Mesenchymal stem cell (in vitro differentiated cells and primary cell): ENCODE results near the gene NBPF6.
"Not testable (repeated sequence)": the region's sequence is repeated elsewhere in the genome, so short reads cannot be mapped to it uniquely, and the experiment has no call there.

ENCODE experiments used
- DNase-seq: peaks from one replicate; pipeline ENCODE4 v3.0.0-alpha.2; 2013
- H2AFZ ChIP-seq: one replicate; pipeline ENCODE4 v1.6.1; 2013; ENCODE audit warnings: low read depth, mild to moderate bottlenecking, control low read depth, inconsistent platforms, low read length, moderate library complexity
- H2AK5ac ChIP-seq: 2 replicates; pipeline ENCODE4 v1.6.1; 2013; ENCODE audit warnings: low read length, moderate library complexity, mild to moderate bottlenecking, inconsistent platforms; ENCODE audit not compliant: severe bottlenecking
- H2BK120ac ChIP-seq: one replicate; pipeline ENCODE4 v1.6.1; 2013; ENCODE audit warnings: low read depth, mild to moderate bottlenecking, inconsistent platforms, low read length, moderate library complexity
- H2BK12ac ChIP-seq, 2 experiments: one replicate each; pipeline ENCODE4 v1.6.1; 2013; ENCODE audit warnings: inconsistent platforms in 2 of 2, low read length in 2 of 2, mild to moderate bottlenecking in 2 of 2, moderate library complexity in 2 of 2, control low read depth in 1 of 2
- H2BK15ac ChIP-seq: one replicate; pipeline ENCODE4 v1.6.1; 2013; ENCODE audit warnings: mild to moderate bottlenecking, low read depth, inconsistent platforms; ENCODE audit not compliant: poor library complexity, severe bottlenecking
- H2BK5ac ChIP-seq: 2 replicates; pipeline ENCODE4 v1.6.1; 2013; ENCODE audit warnings: low read depth, mild to moderate bottlenecking, low read length, control low read depth, inconsistent platforms; ENCODE audit not compliant: poor library complexity, severe bottlenecking
- H3K14ac ChIP-seq, 2 experiments: one replicate each; pipeline ENCODE4 v1.6.1; 2013; ENCODE audit warnings: inconsistent platforms in 2 of 2, low read length in 2 of 2, control low read depth in 1 of 2, mild to moderate bottlenecking in 1 of 2, moderate library complexity in 1 of 2
- H3K18ac ChIP-seq, 2 experiments: one replicate each; pipeline ENCODE4 v1.6.1; 2013; ENCODE audit warnings: inconsistent platforms in 2 of 2, low read length in 2 of 2, control low read depth in 1 of 2, low read depth in 1 of 2, mild to moderate bottlenecking in 1 of 2
- H3K23ac ChIP-seq, 2 experiments: one replicate each; pipeline ENCODE4 v1.6.1; 2013; ENCODE audit warnings: inconsistent platforms in 2 of 2, low read length in 2 of 2, mild to moderate bottlenecking in 2 of 2, moderate library complexity in 2 of 2, control low read depth in 1 of 2
- H3K27ac ChIP-seq: 2 replicates; pipeline ENCODE4 v1.5.1; 2013; ENCODE audit warnings: mild to moderate bottlenecking, moderate library complexity, low read length, control low read depth, inconsistent platforms; ENCODE audit not compliant: poor library complexity, severe bottlenecking
- H3K27me3 ChIP-seq, 2 experiments: 2 replicates each; pipeline versions ENCODE4 v1.6.1 to v1.7.0; 2013; ENCODE audit warnings: low read length in 2 of 2, mild to moderate bottlenecking in 2 of 2, moderate library complexity in 2 of 2, control low read depth in 1 of 2, inconsistent platforms in 1 of 2; ENCODE audit not compliant: control insufficient read depth in 1 of 2, insufficient read depth in 1 of 2
- H3K36me3 ChIP-seq, 2 experiments: 2 replicates each; pipeline versions ENCODE4 v1.6.1 to v1.7.0; 2013; ENCODE audit warnings: low read length in 2 of 2, control low read depth in 1 of 2, inconsistent platforms in 1 of 2, low read depth in 1 of 2, mild to moderate bottlenecking in 1 of 2; ENCODE audit not compliant: insufficient read depth in 2 of 2, control insufficient read depth in 1 of 2
- H3K4ac ChIP-seq, 2 experiments: one replicate each; pipeline ENCODE4 v1.6.1; 2013; ENCODE audit warnings: inconsistent platforms in 2 of 2, low read length in 2 of 2, mild to moderate bottlenecking in 2 of 2, moderate library complexity in 2 of 2, control low read depth in 1 of 2, low read depth in 1 of 2
- H3K4me1 ChIP-seq: 2 replicates; pipeline ENCODE4 v1.6.1; 2013; ENCODE audit warnings: low read depth, low read length, control low read depth; ENCODE audit not compliant: control insufficient read depth, insufficient read depth
- H3K4me2 ChIP-seq: 2 replicates; pipeline ENCODE4 v1.6.1; 2013; ENCODE audit warnings: low read length, mild to moderate bottlenecking, inconsistent platforms; ENCODE audit not compliant: poor library complexity, severe bottlenecking
- H3K4me3 ChIP-seq, 2 experiments: 2 replicates each; pipeline versions ENCODE4 v1.5.1 to v1.7.0; 2013; ENCODE audit warnings: low read length in 2 of 2, mild to moderate bottlenecking in 2 of 2, control low read depth in 1 of 2, low read depth in 1 of 2; ENCODE audit not compliant: insufficient read depth in 1 of 2
- H3K79me1 ChIP-seq: replicated peaks from 2 replicates; pipeline ENCODE4 v1.6.1; 2013; ENCODE audit warnings: mild to moderate bottlenecking, control low read depth, low read length, inconsistent platforms; ENCODE audit not compliant: poor library complexity, severe bottlenecking
- H3K9ac ChIP-seq: 2 replicates; pipeline ENCODE4 v1.7.0; 2013; ENCODE audit warnings: mild to moderate bottlenecking, low read length, moderate library complexity
- H3K9me3 ChIP-seq: 2 replicates; pipeline ENCODE4 v1.7.0; 2013; ENCODE audit warnings: mild to moderate bottlenecking, low read length; ENCODE audit not compliant: control insufficient read depth
- H4K8ac ChIP-seq: one replicate; pipeline ENCODE4 v1.6.1; 2013; ENCODE audit warnings: inconsistent platforms, mild to moderate bottlenecking, low read length, moderate library complexity
- H4K91ac ChIP-seq: one replicate; pipeline ENCODE4 v1.6.1; 2013; ENCODE audit warnings: mild to moderate bottlenecking, low read length, inconsistent platforms
- WGBS: methylation state at CpG from one replicate; pipeline ENCODE4 v1.1.7; 2013; ENCODE audit warnings: mixed read lengths; 5-methylcytosine and 5-hydroxymethylcytosine counted together

NBPF6 gene

DNA sequence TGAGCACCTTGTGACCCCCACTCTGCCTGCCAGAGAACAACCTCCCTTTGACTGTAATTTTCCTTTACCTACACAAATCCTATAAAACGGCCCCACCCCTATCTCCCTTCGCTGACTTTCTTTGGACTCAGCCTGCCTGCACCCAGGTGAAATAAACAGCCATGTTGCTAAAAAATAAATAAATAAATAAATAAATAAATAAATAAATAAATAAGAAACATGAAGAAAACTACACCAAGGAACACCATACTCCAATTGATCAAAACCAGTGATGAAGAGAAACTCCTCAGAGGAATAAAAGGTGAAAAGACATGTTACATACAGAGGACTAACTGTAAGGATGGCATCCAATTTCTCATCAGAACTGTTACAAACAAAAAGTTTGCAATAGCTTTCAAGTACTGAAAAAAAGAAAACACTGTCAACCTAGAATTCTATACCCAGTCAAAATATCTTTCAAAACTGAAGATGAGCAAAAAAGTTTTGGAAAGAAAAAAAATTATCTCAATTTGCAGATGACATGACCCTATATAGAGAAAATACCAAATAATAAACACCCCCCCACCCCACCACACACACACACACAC is 28.4 kb downstream of the NBPF6 start:
- H3K23ac ChIP-seq: no peak overlapping the region
- no peak overlapping the region for H2BK120ac ChIP-seq
- H2AK5ac ChIP-seq: no peak overlapping the region
- no peak for DNase-seq
- H3K18ac ChIP-seq: no peak overlapping the region
- H3K4me2 ChIP-seq: no peak overlapping the region
- no peaks in the 10 kb centered on the region for H3K79me1 ChIP-seq
- no peak overlapping the region for H3K9ac ChIP-seq
- H3K14ac ChIP-seq: no peak overlapping the region
- no peak overlapping the region for H4K91ac ChIP-seq
- no peak overlapping the region for H2BK15ac ChIP-seq
- H3K4me3 ChIP-seq: no peak overlapping the region
- no peaks in the 10 kb centered on the region for H3K27me3 ChIP-seq
- no peaks in the 10 kb centered on the region for H3K4me1 ChIP-seq
- no peak overlapping the region for H2BK5ac ChIP-seq
- H4K8ac ChIP-seq: no peak overlapping the region
- WGBS: no CpG with 5 or more reads among the region's 2 CpGs
- no peaks in the 10 kb centered on the region for H3K36me3 ChIP-seq
- H3K27ac ChIP-seq: no peak overlapping the region
- no peak overlapping the region for H2BK12ac ChIP-seq
- no peak overlapping the region for H2AFZ ChIP-seq
- peaks cover 13% of the 10 kb centered on the region for H3K9me3 ChIP-seq
- no peak overlapping the region for H3K4ac ChIP-seq

DNA sequence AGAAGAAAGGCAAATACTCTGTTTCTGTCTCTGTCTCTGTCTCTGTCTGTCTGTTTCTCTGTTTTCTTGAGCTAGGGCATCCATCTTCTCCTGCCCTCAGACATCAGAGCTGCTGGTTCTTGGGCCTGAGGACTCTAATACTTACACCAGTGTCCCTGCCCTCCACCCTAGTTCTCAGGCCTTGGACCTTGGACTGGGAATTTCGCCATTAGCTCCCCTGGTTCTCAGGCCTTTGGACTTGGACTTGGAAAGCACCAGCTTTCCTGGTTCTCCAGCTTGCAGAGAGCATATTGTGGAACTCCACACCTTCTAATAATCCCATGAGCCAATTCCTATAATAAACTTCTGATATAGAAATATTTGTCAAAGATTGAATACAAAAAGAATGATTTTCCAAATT is 32.6 kb downstream of the NBPF6 start:
- no peak overlapping the region for H3K4ac ChIP-seq
- no peak overlapping the region for H2AK5ac ChIP-seq
- H2BK120ac ChIP-seq: no peak overlapping the region
- no peak overlapping the region for H2BK5ac ChIP-seq
- no peak overlapping the region for H2BK12ac ChIP-seq
- no peak overlapping the region for H4K91ac ChIP-seq
- H2AFZ ChIP-seq: no peak overlapping the region
- H3K27ac ChIP-seq: no peak overlapping the region
- no peak for DNase-seq
- H3K79me1 ChIP-seq: no peaks in the 10 kb centered on the region
- no peaks in the 10 kb centered on the region for H3K36me3 ChIP-seq
- no peak overlapping the region for H3K9ac ChIP-seq
- no peak overlapping the region for H3K4me2 ChIP-seq
- no peak overlapping the region for H3K4me3 ChIP-seq
- no peaks in the 10 kb centered on the region for H3K4me1 ChIP-seq
- no peak overlapping the region for H3K18ac ChIP-seq
- no peak overlapping the region for H4K8ac ChIP-seq
- H3K14ac ChIP-seq: no peak overlapping the region
- H2BK15ac ChIP-seq: no peak overlapping the region
- no peak overlapping the region for H3K23ac ChIP-seq
- 63% methylated on average over 1 of the region's 1 CpG for WGBS
- H3K27me3 ChIP-seq: no peaks in the 10 kb centered on the region
- H3K9me3 ChIP-seq: peaks cover 13% of the 10 kb centered on the region

DNA sequence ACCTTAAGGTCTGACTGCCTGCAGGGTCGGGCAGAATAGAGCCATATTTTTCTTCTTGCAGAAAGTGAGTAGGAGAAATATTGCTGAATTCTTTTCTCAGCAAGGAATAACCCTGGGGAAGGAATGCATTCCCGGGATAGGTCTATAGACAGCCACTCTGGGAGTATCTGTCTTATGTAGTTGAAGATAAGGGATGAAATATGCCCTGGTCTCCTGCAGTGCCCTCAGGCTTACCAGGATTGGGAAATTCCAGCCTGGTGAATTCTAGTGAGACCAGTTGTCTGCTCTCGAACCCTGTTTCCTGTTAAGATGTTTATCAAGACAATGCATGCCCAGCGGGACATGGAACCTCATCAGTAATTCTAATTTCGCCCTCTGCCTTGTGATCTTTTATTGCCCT is 35.8 kb downstream of the NBPF6 start:
- not testable (repeated sequence) for H2AFZ ChIP-seq, H3K4me2 ChIP-seq, H2BK120ac ChIP-seq, H2BK5ac ChIP-seq, H2BK12ac ChIP-seq, H3K18ac ChIP-seq, H3K9me3 ChIP-seq, H3K4me3 ChIP-seq, H3K9ac ChIP-seq, H4K8ac ChIP-seq, H2BK15ac ChIP-seq, H2AK5ac ChIP-seq, H3K4me1 ChIP-seq, H3K23ac ChIP-seq, H3K36me3 ChIP-seq, H3K27ac ChIP-seq, H3K79me1 ChIP-seq, H3K27me3 ChIP-seq, H3K14ac ChIP-seq, DNase-seq, H4K91ac ChIP-seq, H3K4ac ChIP-seq
- WGBS: 76% methylated on average over 5 of the region's 5 CpGs

DNA sequence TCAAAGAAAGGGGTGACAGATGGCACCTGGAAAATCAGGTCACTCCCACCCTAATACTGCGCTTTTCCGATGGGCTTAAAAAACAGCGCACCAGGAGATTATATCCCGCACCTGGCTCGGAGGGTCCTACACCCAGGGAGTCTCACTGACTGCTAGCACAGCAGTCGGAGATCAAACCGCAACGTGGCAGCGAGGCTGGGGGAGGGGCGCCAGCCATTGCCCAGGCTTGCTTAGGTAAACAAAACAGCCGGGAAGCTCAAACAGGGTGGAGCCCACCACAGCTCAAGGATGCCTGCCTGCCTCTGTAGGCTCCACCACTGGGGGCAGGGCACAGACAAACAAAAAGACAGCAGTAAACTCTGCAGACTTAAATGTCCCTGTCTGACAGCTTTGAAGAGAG is 36.6 kb downstream of the NBPF6 start:
- not testable (repeated sequence) for H3K4me1 ChIP-seq, H3K27me3 ChIP-seq, H3K4me2 ChIP-seq, H2AFZ ChIP-seq, H3K9ac ChIP-seq, H2BK120ac ChIP-seq, H4K91ac ChIP-seq, H3K36me3 ChIP-seq, H3K23ac ChIP-seq, H3K14ac ChIP-seq, H3K79me1 ChIP-seq, H3K18ac ChIP-seq, H3K4me3 ChIP-seq, H2AK5ac ChIP-seq, H3K4ac ChIP-seq, DNase-seq, H4K8ac ChIP-seq, H3K27ac ChIP-seq, H2BK15ac ChIP-seq, H2BK12ac ChIP-seq, H3K9me3 ChIP-seq, H2BK5ac ChIP-seq
- WGBS: 93% methylated on average over 11 of the region's 11 CpGs
